Measurements from ENCODE around the gene KMT2C. TPM values are rescaled to one million over a fixed set of nuclear protein-coding genes. Genes with fewer than 3 reads are reported as not detected.

Gene KMT2C
- total and polyA plus RNA-seq, 2 experiments from 2014 or later = 21.9 to 47.7 TPM

GRCh38 chr7:152338561-152338960 lies 97.2 kb downstream of the KMT2C start:
- peaks cover 97% of the 10 kb centered on the region for H3K79me2 ChIP-seq
- no peaks in the 10 kb centered on the region for H3K9me2 ChIP-seq (replicated peaks; ENCODE audit: insufficient read depth)
- WGBS (ENCODE audit: low lambda C conversion rate, missing lambda C conversion rate) = 77% methylated on average over 2 of the region's 2 CpGs
- H3K27ac ChIP-seq = no peak overlapping the region
- no peak overlapping the region for H3K4me3 ChIP-seq
- H3K4me2 ChIP-seq = no peak overlapping the region
- no peaks in the 10 kb centered on the region for H3K36me3 ChIP-seq (replicated peaks; ENCODE audit: insufficient read depth, low read depth)
- H4K20me1 ChIP-seq (ENCODE audit: insufficient read depth, poor library complexity, severe bottlenecking) = peaks cover 79% of the 10 kb centered on the region
- no peaks in the 10 kb centered on the region for H3K27me3 ChIP-seq
- H3K9me3 ChIP-seq (ENCODE audit: low read depth) = no peaks in the 10 kb centered on the region
- H2AFZ ChIP-seq = no peak overlapping the region
- TF ChIP-seq EZH2phosphoT487 (IDR thresholded peaks at IDR 0.05; ENCODE audit: low read depth, severe bottlenecking, unreplicated experiment) (no peak), CTCF (IDR thresholded peaks at IDR 0.05; ENCODE audit: poor library complexity) (no peak), EZH2 (IDR thresholded peaks at IDR 0.05; ENCODE audit: borderline replicate concordance) (no peak)
- DNase-seq (ENCODE audit: low spot score) = no peak
- H3K4me1 ChIP-seq (ENCODE audit: insufficient read depth) = peaks cover 5% of the 10 kb centered on the region

- no peaks in the 10 kb centered on the region for H3K9me3 ChIP-seq (ENCODE audit: low read depth)
- DNase-seq (ENCODE audit: low spot score) = peak; percentile 38
- no peak overlapping the region for H2AFZ ChIP-seq
- WGBS (ENCODE audit: low lambda C conversion rate, missing lambda C conversion rate) = 63% methylated on average over 4 of the region's 4 CpGs
- peaks cover 5% of the 10 kb centered on the region for H3K4me1 ChIP-seq (ENCODE audit: insufficient read depth)
- H3K4me3 ChIP-seq = no peak overlapping the region
- H3K27me3 ChIP-seq = no peaks in the 10 kb centered on the region
- H3K36me3 ChIP-seq (replicated peaks; ENCODE audit: insufficient read depth, low read depth) = no peaks in the 10 kb centered on the region
- H3K27ac ChIP-seq = no peak overlapping the region
- peaks cover 97% of the 10 kb centered on the region for H3K79me2 ChIP-seq
- peaks cover 88% of the 10 kb centered on the region for H4K20me1 ChIP-seq (ENCODE audit: insufficient read depth, poor library complexity, severe bottlenecking)
- no peak overlapping the region for H3K4me2 ChIP-seq
- no peaks in the 10 kb centered on the region for H3K9me2 ChIP-seq (replicated peaks; ENCODE audit: insufficient read depth)
- TF ChIP-seq CTCF (IDR thresholded peaks at IDR 0.05; ENCODE audit: poor library complexity) = peak; percentile 50
- TF ChIP-seq EZH2 (IDR thresholded peaks at IDR 0.05; ENCODE audit: borderline replicate concordance) = no peak
- no peak for TF ChIP-seq EZH2phosphoT487 (IDR thresholded peaks at IDR 0.05; ENCODE audit: low read depth, severe bottlenecking, unreplicated experiment)
Observed at GRCh38 chr7:152336754-152337368, 98.9 kb downstream of the KMT2C start.

- no peaks in the 10 kb centered on the region for H3K27me3 ChIP-seq
- peaks cover 99% of the 10 kb centered on the region for H3K79me2 ChIP-seq
- WGBS (ENCODE audit: low lambda C conversion rate, missing lambda C conversion rate) = 89% methylated on average over 2 of the region's 2 CpGs
- no peaks in the 10 kb centered on the region for H3K36me3 ChIP-seq (replicated peaks; ENCODE audit: insufficient read depth, low read depth)
- H3K4me3 ChIP-seq = no peak overlapping the region
- TF ChIP-seq EZH2 (IDR thresholded peaks at IDR 0.05; ENCODE audit: borderline replicate concordance) (no peak), EZH2phosphoT487 (IDR thresholded peaks at IDR 0.05; ENCODE audit: low read depth, severe bottlenecking, unreplicated experiment) (no peak), CTCF (IDR thresholded peaks at IDR 0.05; ENCODE audit: poor library complexity) (no peak)
- H3K27ac ChIP-seq = no peak overlapping the region
- H3K4me1 ChIP-seq (ENCODE audit: insufficient read depth) = peaks cover 3% of the 10 kb centered on the region
- H3K9me2 ChIP-seq (replicated peaks; ENCODE audit: insufficient read depth) = no peaks in the 10 kb centered on the region
- H3K4me2 ChIP-seq = peak overlapping the region; percentile 16
- H4K20me1 ChIP-seq (ENCODE audit: insufficient read depth, poor library complexity, severe bottlenecking) = peaks cover 89% of the 10 kb centered on the region
- H2AFZ ChIP-seq = no peak overlapping the region
- no peaks in the 10 kb centered on the region for H3K9me3 ChIP-seq (ENCODE audit: low read depth)
- DNase-seq (ENCODE audit: low spot score) = no peak
Observed at GRCh38 chr7:152335900-152336571, 99.8 kb downstream of the KMT2C start.
